Adrenal gland (tissue), 5 donors: ENCODE data around the gene SETX.

Experiments
- CTCF ChIP-seq, 6 experiments: fragments of 450-650 bp in 4 of 6; fragments of 200-600 bp in 2 of 6; sonication (generic) in 1 of 6; IDR thresholded peaks; 1 replicate in 5 of 6; 2 replicates in 1 of 6; pipeline versions ENCODE4 v1.5.1 to v1.8.0; 2016 to 2021; ENCODE audit warnings: antibody characterized with exemption in 6 of 6, mild to moderate bottlenecking in 2 of 6, moderate library complexity in 1 of 6
- POLR2A ChIP-seq, 2 donors: fragments of 450-650 bp; IDR thresholded peaks; one replicate each; pipeline ENCODE4 v1.6.1; 2017; ENCODE audit warnings: antibody characterized with exemption in 2 of 2, mild to moderate bottlenecking in 2 of 2, moderate library complexity in 1 of 2
- donor health status: DM: no; HTN: no; CAD: no.

DNA sequence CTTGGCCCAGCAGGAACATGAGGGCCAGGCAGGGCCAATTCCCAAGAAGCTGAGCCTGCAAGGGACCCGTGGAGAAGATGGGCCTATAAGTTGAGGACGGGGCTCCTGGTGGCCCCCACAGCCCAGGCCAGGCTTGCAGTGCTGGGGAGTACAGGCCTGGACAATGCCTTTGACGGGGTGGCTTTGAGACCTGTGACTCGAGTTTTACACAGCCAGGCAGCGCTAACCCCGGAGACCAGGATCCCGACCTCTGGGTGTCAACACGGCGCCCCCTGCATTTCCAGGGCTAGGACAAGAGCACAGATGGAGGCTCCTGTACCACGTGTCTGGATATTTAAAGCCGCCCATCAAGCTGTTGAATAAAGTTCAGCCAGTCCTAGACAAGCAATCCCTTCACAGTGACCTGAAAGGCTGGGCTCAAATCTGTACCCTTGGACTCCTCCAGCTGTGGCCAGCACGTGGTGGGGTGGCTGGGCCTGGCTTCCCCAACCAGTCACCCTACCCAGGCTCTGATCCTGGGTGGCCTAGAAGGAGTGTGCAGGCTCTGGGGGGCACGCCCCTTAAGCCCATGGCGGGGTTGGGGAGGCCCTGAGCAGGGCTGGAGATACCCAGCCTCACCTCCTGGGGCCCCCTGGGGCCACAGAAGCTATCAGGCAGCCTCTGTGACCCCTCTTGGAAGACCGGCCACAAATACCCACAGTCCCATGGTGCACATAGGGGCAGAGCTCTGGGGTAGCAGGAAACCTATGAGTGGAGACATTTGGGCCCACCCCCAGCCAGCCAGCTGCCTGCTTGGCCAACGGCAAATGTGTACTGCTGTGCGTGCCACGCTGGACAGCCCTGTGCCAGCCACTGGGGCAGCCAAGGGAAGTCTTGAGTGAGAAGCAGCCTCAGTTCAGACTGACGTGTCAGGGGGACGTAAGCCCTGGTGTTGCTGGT is 104.2 kb downstream of the SETX start:
- TF ChIP-seq CTCF (IDR thresholded peaks at IDR 0.05) = no peak
- TF ChIP-seq POLR2A (IDR thresholded peaks at IDR 0.05) = no peak
